HepG2 (cell line): ENCODE results near the gene HOXA7. TPM values are rescaled to one million over a fixed set of nuclear protein-coding genes. Genes with fewer than 3 reads are reported as not detected.
A peak's percentile ranks its signal among the peaks of the same experiment; 100 is the strongest.

ENCODE experiments used
- AFF4 ChIP-seq: sonication (generic); formaldehyde crosslinking; IDR thresholded peaks from 2 replicates; pipeline ENCODE4 v1.4.0; 2020; ENCODE audit warnings: missing genetic modification reagents
- ATM ChIP-seq: fragments of 450-650 bp; IDR thresholded peaks from 2 replicates; pipeline ENCODE4 v1.7.1; 2017; ENCODE audit warnings: mild to moderate bottlenecking, borderline replicate concordance
- CREBL2 ChIP-seq: sonication (generic); formaldehyde crosslinking; IDR thresholded peaks from 2 replicates; pipeline ENCODE4 v1.8.1; 2023; ENCODE audit warnings: missing genetic modification reagents, mild to moderate bottlenecking, borderline replicate concordance
- EED ChIP-seq: sonication (generic); formaldehyde crosslinking; IDR thresholded peaks from 2 replicates; pipeline ENCODE4 v1.5.0; 2020; ENCODE audit warnings: mild to moderate bottlenecking, missing genetic modification reagents
- HDAC1 ChIP-seq: sonication (generic); formaldehyde crosslinking; IDR thresholded peaks from 2 replicates; pipeline ENCODE4 v1.5.1; 2020; ENCODE audit warnings: mild to moderate bottlenecking, missing genetic modification reagents
- HNF1A ChIP-seq, 2 experiments: sonication (generic) in 1 of 2; formaldehyde crosslinking in 1 of 2; IDR thresholded peaks; 2 replicates each; pipeline versions ENCODE4 v1.4.0 to v1.6.1; 2016 to 2020; ENCODE audit warnings: borderline replicate concordance in 1 of 2, low read depth in 1 of 2, mild to moderate bottlenecking in 1 of 2, missing genetic modification reagents in 1 of 2
- NFRKB ChIP-seq: fragments of 450-650 bp; IDR thresholded peaks from 2 replicates; pipeline ENCODE4 v1.6.1; 2017
- PHF8 ChIP-seq: sonication (generic); formaldehyde crosslinking; IDR thresholded peaks from 2 replicates; pipeline ENCODE4 v1.5.0; 2020; ENCODE audit warnings: missing genetic modification reagents
- SP140L ChIP-seq: sonication (generic); formaldehyde crosslinking; IDR thresholded peaks from 2 replicates; pipeline ENCODE4 v1.4.0; 2020; ENCODE audit warnings: missing genetic modification reagents, borderline replicate concordance
- SPEN ChIP-seq: sonication (generic); formaldehyde crosslinking; IDR thresholded peaks from 2 replicates; pipeline ENCODE4 v1.5.1; 2020; ENCODE audit warnings: low read depth, mild to moderate bottlenecking, missing genetic modification reagents
- WIZ ChIP-seq: sonication (generic); formaldehyde crosslinking; IDR thresholded peaks from 2 replicates; pipeline ENCODE4 v1.5.1; 2020; ENCODE audit warnings: mild to moderate bottlenecking, missing genetic modification reagents
- ZFY ChIP-seq: sonication (generic); formaldehyde crosslinking; IDR thresholded peaks from 2 replicates; pipeline ENCODE4 v1.4.0; 2020; ENCODE audit warnings: missing genetic modification reagents
- ZNF614 ChIP-seq: IDR thresholded peaks from 2 replicates; pipeline ENCODE4 v1.6.1; 2018; ENCODE audit warnings: missing biosample characterization, missing genetic modification reagents, inconsistent platforms, borderline replicate concordance
- polyA plus RNA-seq, 8 experiments: library from polyadenylated mRNA; depleted of rRNA in 3 of 8; stranded (reverse) in 7 of 8; unstranded in 1 of 8; fragments of >200 nt; fragmentation: Illumina TruSeq in 4 of 8; extraction: Trizol in 4 of 8; gene quantifications; 2 replicates each; pipeline versions ENCODE4 v1.2.1 to v1.2.3, GENCODE V29; 2011 to 2016; ENCODE audit warnings: low read depth in 4 of 8, missing spikeins in 1 of 8, mixed read lengths in 1 of 8; ENCODE audit not compliant: insufficient read depth in 1 of 8
- total RNA-seq, 5 experiments: library from RNA; depleted of rRNA; stranded (reverse); fragments of >200 nt; fragmentation: Illumina TruSeq; extraction: Trizol; gene quantifications; 2 replicates each; pipeline ENCODE4 v1.2.3, GENCODE V29; 2016; ENCODE audit warnings: low read depth in 1 of 5

The HOXA7 gene
- total and polyA plus RNA-seq, 2 of the 13 experiments (the other 11 are each of a cell fraction or from before 2014, with no cell fraction given): 0.05 TPM; not detected in 1

- no peak for TF ChIP-seq CREBL2 (CRISPR knock-in tag)
- peak; percentile 31; the same call in 1 of the 2 replicates for TF ChIP-seq HDAC1
- no peak for TF ChIP-seq ZFY
- TF ChIP-seq SP140L: no peak
- no peak for TF ChIP-seq NFRKB
- TF ChIP-seq SPEN (CRISPR knock-in tag): no peak
- no peak; the same call in 1 of the 2 replicates for TF ChIP-seq PHF8 (CRISPR knock-in tag)
- TF ChIP-seq EED (CRISPR knock-in tag): 0 out of 2 replicates have a peak, but pooled peaks have one; percentile 55
- no peak for TF ChIP-seq ATM
- TF ChIP-seq HNF1A (IDR thresholded peaks at IDR 0.05; ENCODE audit: low read depth): no peak
- no peak for TF ChIP-seq HNF1A (CRISPR knock-in tag; IDR thresholded peaks at IDR 0.05; ENCODE audit: borderline replicate concordance)
- no peak for TF ChIP-seq AFF4 (CRISPR knock-in tag)
- no peak for TF ChIP-seq WIZ (CRISPR knock-in tag)
- TF ChIP-seq ZNF614 (CRISPR knock-in tag): no peak
Measured at GRCh38 chr7:27199849-27200760, 43.6 kb upstream of the HOXA7 start, which contains the start of gene HOXA13 (continued).
